T follicular helper cell (primary cell): ENCODE results near the gene PAPOLA.

Experiments used
- DNase-seq: peaks from one replicate; pipeline ENCODE4 v3.0.0-alpha.2; 2020; ENCODE audit warnings: low read depth

PAPOLA gene

DNA sequence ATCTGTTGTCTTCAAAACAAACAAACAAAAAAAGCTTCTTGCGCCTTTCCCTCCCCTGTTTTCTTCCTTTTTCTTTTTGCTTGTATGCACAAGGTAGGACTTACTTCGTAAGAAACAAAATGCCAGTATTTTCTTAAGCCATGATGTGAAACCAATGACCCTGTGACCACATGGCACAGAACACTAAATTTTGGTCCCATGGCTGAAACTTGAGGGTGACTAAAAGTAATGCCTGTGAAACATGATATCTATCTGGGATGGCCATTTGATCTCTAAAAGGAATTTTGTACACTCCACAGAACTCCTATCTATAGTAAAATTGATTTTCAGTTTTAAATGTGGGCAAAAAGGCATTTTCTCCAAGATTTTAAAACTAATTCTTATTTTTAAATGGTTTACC, 63.6 kb downstream of the PAPOLA start:
- no peak for DNase-seq

GRCh38 chr14:96567289-96567899, 65.2 kb downstream of the PAPOLA start:
- DNase-seq: no peak

DNA sequence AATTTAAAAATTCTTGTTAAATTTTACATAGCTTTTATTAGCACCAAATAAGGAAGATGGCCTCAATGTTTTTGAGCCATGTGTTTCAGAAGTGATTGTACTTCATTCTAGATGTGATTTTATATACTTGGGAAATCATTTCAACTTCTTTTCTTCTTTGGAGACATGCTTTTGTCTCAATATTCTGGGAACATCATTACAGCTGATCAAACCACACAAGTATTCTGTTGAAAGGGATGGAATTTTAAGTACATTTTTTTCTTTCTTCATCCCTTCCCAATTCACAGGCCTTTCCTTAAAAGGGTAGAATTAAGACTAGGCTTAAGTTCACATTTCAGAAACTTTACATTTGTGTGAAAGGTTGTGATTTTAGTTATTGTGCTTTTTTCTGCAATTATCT, 66.4 kb downstream of the PAPOLA start:
- no peak for DNase-seq

GRCh38 chr14:96571311-96571710, 69.1 kb downstream of the PAPOLA start:
- no peak for DNase-seq

- no peak for DNase-seq
Measured at GRCh38 chr14:96573473-96574100, 71.4 kb downstream of the PAPOLA start.

GRCh38 chr14:96574171-96574632, 72.0 kb downstream of the PAPOLA start:
- no peak for DNase-seq

DNA sequence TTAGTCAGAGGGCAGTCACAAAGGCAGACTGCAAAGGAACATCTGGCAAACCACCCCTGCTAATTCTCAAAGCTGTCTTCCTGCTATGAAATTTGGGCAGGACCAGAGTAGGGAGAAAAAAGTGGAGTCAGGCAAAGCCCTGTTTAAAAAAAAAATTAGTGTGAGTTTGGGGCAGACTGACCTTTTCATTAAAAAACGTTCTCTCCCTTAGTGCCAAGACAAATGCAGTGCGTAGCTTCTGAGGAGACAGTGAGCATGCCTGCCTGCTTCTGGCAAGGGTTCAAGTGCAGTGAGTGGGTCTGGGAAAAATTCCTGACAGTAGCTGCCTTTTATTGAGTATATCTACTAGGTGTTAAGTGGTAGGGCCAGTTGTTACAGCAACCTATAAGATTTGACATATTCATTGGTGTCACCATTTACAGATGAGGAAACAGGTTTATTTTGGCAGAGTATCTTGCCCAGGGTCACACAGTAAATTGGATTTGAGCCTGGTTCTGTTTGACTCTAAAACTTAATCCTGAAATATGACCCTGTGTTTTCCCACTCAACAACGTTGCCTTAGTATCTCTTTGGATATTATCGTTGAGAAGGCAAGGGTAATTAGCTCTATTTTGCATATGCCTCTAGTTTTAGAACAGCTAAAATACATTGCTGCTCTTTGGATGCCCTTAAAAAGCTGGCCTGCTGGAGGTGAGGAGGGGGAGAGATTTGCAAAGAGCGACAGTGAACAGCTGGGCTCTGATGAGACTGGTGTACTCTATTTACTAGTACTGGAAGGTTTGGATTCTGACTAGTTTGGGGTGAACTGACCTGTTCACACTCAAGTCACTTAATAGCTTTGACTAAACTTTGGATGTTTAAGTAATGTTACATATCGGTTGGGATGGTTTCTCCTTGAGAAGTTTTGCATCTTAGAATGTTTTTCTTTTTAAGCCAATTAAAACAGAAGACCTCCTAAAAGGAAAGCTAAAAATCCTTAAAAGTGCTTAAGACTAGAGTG, 72.8 kb downstream of the PAPOLA start:
- no peak for DNase-seq

DNA sequence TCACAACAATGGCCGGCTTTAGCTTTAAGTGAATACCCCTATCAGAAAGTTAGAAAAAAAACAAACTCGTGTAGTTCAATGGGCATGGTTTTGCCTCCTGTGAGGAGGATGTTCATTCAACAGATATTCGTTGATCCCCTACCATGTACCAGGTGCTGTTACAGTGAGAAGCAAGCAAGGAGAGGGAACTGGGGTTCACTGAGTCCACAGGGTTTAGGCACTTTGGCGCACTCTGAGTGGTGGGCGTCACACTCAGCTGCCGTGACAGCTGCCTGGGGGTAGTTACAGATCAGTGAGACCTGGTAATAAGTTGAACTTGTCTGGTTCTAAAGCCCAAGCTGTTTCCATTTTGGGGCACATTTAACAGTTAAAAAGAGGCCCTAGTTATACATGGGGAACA, 74.2 kb downstream of the PAPOLA start:
- no peak for DNase-seq

DNA sequence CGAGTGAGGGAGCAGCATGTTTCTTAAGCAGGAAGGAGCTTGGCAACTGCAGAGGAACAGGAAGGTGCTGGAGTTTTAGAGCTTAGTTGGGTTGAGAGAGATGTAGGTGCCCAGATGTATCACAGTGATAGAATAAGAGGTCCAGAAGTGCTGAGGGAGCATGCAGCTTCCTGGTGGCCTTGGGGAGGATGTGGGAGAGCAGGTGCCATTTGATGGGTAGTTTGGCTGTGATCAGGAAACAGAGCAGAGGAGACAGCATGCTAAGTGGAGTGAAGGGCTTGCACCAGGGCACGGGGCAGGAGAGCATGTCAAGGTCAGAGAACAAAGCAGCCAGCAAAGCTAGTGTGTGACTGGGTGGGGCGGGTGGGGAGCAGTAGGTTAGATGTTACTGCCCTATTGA, 74.8 kb downstream of the PAPOLA start:
- DNase-seq: no peak

DNA sequence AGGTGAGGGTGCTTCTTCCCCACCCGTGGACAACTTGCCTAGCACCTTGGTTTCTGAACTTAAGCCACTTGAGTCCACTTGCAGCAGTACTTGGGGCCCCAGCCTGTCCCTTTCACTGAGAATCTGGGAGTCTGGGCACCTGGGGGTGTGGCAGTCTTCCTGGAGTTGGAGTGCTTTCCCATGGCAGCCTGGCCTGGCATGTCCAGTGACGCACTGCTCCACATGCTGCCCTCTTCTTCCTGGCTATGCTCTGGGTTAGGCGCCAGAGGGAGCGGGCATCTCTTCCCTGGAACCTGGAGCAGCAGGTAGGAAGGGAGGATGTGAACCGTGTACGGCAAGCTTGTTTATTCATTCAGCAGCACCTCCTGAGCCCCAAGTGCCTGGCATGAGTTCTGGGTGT, 76.4 kb downstream of the PAPOLA start:
- DNase-seq: no peak

- DNase-seq: no peak
Measured at GRCh38 chr14:96579358-96579757, 77.2 kb downstream of the PAPOLA start.

DNA sequence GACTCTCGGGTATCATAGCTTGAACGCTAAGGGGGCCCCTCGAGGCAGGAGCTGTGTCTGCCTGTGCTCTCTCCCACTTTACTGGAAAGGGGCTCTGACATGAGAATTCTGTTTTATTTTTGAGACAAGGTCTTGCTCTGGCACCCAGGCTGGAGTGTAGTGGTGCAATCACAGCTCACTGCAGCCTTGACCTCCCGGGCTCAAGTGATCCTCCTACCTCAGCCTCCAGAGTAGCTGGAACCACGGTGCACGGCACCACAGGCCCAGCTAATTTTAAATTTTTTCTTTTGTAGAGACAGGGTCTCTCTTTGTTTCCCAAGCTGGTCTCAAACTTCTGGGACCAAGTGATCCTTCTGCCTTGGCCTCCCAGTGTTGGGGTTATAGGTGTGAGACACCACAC, 77.7 kb downstream of the PAPOLA start:
- no peak for DNase-seq

DNA sequence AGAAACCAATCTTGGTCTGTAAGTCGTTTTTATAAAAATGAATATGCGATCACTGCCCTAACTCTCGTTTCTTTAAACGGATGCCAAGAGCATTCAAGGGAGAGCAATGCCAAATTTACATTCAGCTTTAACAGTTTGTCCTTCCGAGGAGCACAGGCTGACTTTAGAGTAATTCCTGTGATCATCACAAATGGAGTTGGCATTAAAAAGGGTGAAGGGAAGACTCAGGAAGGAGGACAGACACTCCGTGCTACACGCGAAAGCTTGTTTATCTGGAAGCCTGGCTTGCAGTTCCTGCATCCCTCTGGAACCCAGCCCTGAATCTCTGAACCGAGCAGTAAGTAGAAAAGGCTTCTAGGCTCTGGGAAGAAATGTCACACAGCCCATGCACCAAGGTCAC, 78.4 kb downstream of the PAPOLA start:
- DNase-seq: no peak

- DNase-seq: no peak
Measured at GRCh38 chr14:96581026-96581425, 78.8 kb downstream of the PAPOLA start.

- no peak for DNase-seq
Measured at GRCh38 chr14:96581902-96582301, 79.7 kb downstream of the PAPOLA start.

- DNase-seq: no peak
Measured at GRCh38 chr14:96582411-96582961, 80.3 kb downstream of the PAPOLA start.

DNA sequence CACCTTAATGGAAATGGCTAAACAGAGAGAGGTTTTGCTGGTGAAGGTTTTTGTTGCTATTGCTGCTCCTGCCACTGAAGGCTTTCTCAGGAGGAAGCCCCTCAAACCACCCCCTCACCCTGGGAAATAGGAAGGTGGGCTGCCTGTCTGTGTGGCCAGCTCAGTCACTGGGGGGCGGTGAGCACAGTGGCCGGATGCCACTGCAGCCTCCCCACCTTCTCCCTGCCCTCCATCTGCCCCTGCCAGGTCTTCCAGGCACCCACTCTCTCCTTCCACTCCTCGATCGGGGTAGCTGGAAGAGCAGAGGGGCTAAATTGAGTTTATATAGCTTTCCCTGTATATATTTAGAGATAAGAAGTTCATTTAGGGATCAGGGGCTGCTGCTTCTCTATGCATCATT, 80.8 kb downstream of the PAPOLA start:
- no peak for DNase-seq

DNA sequence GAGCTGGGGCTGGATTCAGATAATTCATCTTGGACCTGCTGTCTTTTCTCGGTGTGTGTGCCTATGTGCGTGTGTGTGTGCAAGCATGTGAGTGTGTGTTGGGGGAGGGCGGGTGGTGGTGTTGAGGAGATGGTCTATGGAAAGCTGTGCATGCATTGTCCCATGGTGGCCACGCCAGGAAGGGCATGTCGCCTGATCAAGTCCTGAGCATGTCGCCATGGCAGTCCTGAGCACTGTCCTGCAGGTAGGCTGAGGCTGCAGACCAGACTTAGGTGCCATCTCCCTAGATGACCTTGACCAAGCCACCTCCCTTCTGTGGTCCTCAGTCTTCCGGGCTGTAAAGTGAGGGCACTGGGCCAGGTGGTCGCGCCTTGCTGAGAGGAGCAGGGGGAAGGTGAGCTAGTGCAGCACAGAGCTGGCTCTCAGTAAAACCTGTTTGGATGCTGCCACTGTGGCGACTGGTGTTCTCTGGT, 81.4 kb downstream of the PAPOLA start:
- no peak for DNase-seq

DNA sequence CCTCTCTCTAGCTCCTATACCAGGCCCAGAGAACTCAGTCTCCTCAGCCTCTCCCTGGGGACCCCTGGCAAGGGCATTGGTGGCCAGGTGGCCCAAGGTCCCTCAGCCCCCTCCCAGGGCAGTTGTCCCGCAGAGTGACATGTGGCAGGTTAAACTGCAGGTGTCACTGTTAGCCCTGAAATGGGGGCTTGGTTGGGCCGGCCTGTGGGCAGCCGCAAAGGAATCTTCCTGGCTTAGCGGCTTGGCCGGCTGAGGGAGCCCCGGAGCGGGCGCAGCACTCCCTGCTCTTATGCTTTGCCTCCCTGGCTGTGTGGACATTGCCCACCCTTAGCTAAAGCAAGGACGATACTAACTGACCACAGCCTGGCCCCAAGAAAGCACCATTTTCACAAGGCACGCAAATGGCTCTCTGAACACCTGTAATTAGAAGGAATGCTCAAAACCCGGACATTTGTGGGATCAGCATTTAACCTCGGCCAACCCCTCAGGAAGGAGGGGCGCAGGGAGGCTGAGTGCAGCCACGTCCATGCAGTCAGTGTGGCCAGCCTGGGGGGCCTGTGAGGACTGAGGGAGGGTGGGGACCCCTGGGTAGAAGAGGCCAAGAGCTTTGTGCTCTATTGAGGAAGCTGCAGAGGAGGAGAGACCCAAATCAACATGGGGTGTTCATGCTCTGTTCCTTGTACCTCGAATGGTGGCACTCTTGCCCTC, 82.2 kb downstream of the PAPOLA start:
- DNase-seq: no peak

DNA sequence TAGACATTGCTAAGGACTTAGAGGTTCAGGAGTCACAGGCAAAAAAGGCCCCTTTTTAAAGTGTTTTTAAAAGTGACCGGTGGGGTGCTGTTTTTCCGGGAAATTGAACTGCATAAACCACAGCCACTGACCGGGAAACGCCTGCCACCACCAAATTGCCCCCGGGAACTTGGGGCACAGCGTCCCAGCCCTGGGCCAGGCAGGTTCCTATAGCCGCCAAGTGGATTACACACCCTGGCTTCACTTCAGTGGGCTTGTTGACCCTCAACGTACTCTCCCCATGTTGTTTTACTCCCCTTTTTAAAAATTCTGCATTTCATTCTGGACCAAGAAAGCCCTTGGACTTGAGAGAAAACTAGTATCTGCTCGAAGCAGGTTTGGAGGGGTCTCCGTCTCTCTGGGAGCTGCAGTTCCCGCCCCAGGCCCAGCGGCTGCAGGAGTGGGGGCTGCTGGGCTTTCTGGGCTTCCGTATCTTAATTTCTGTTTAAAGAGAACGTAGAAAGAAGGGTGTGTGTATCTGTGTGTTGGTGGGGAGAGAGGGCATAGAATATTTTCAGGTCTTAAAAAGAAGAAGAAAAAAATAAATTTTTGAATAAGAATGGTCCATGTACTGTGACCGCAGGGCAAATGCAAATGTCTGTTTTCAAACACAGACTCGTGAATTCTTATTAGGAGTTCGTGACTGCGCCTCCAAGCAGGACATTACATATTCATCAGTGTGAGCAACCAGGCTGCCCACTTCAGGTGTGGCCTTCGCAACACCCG, 82.9 kb downstream of the PAPOLA start:
- DNase-seq: no peak

DNA sequence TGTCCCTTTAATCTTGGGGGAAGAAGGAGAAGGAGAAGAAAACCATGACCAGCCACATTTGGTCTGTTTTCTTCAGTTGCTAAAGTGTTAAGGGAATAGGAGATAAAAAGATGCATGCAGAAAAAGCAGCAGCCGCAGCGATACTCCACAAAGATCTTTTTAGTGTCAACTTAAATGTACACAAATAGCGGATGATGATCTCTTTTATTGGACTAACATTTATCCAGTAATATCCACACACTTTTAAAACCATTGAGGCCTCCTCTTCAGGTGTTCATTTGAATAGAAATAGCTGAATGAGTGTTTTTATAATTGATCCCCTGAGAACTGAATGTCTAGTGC, 83.5 kb downstream of the PAPOLA start:
- DNase-seq: no peak
